Cerebellar nuclear complex (tissue), 1 donor: ENCODE results near the gene TTC31.
"Not testable (repeated sequence)": the region's sequence is repeated elsewhere in the genome, so short reads cannot be mapped to it uniquely, and the experiment has no call there.

Experiments used
- DNase-seq, 2 experiments: peaks; one replicate each; lab custom pipeline; 2025; lab: John Stamatoyannopoulos, UW

The TTC31 gene

DNA sequence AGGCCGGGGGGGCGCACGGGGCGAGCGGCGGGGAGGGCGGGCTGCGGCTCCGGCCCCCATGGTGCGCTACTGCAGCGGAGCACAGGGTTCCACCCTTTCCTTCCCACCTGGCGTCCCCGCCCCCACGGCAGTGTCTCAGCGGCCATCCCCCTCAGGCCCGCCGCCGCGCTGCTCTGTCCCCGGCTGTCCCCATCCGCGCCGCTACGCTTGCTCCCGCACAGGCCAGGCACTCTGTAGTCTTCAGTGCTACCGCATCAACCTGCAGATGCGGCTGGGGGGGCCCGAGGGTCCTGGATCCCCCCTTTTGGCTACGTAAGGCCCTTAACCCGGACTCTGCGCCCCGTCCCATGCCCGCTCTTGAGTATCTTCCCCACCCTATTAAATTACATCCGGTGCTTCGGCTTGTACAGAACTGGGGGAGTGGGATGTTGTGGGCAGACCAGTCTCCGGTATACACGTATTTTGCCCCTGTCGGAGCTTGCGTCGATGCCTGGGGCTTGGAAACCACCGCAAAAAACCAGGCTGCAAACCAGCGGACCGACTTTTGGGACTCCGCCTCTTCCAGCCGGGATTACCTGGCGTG lies 25.2 kb upstream of the TTC31 start:
- DNase-seq, result no peak

DNA sequence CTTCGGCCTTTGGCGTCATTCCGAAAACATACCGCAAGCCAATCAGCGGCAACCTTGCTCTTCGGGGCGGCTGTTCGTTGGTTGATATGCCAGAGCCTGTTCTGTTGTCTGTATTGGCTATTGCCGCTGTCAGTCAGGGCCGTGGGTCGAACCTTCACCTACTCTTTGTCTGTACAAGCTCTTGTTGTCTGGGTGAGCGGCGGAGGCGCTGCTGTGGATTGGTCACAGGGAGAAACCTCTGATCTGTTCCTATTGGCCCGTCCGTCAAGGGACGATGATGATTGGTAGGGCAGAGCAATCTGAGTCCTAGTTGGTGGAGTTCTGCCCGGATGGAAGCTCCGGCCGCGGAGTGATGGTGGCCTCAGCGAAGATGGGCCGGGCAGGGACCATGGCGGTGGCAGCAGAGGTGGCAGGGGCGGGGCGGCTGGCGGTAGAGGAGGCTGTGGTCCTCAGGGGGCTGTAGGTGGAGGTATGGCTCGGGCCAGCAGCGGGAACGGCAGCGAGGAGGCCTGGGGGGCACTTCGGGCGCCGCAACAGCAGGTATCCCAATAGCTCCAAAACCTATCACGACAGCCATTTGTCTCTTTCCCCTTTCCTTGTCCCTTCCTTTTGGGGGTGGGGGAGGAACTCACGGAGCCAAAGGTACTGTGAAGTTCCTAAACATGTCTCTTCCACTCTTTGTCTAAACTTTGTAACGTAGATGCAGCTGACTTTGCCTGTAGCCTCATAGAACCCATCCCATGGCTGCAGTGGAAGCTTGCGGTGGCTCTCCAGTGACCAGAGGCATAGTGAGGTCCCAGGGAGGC lies 24.5 kb upstream of the TTC31 start, which contains the start of gene WBP1:
WBP1 (plus strand) TSS at position 307 of the 806 bp plus-strand sequence; CDS start at position 472, 165 bp downstream.
- peak; percentile 99 for DNase-seq

DNA sequence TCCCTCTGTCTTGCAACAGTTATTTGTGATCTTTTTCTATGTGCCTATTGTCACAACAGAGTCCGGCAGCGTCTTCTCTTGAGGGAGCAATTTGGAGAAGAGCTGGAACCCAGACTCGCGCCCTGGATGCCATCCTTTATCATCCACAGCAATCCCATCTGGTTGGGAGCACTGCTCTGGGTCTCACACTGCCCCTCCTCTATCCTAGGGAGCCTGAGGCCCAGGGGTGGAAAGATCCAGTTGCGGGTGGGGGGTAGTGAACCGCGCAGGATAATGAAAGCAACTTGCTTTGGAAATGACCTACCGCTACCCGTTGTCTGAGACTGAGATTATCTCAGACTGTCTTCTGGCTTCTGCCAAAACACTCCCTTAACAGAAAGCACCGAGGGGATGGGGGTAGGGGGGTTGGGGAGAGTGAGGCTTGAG lies 23.9 kb upstream of the TTC31 start:
- DNase-seq, result no peak

DNA sequence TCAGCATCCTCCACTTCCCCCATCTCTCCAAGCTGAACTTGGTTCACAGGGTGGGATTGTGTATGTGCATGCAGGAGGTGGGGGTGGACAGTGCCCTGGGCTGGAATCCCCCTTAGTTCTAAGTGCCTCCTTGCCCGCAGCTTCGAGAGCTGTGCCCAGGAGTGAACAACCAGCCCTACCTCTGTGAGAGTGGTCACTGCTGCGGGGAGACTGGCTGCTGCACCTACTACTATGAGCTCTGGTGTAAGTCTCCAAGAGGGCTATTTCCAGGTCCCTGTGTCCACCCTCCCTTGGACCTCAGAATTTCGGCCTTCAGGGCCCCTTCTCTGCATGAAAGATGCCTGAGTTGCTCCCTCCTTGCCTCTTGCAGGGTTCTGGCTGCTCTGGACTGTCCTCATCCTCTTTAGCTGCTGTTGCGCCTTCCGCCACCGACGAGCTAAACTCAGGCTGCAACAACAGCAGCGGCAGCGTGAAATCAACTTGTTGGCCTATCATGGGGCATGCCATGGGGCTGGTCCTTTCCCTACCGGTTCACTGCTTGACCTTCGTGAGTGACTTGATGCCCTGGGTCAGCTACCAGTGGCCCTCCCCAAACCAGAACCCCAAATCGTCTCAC lies 23.3 kb upstream of the TTC31 start:
- not testable (repeated sequence) for DNase-seq

DNA sequence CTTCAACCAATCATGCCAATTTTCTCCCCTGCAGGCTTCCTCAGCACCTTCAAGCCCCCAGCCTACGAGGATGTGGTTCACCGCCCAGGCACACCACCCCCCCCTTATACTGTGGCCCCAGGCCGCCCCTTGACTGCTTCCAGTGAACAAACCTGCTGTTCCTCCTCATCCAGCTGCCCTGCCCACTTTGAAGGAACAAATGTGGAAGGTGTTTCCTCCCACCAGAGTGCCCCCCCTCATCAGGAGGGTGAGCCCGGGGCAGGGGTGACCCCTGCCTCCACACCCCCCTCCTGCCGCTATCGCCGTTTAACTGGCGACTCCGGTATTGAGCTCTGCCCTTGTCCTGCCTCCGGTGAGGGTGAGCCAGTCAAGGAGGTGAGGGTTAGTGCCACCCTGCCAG lies 22.7 kb upstream of the TTC31 start:
- not testable (repeated sequence) for DNase-seq

DNA sequence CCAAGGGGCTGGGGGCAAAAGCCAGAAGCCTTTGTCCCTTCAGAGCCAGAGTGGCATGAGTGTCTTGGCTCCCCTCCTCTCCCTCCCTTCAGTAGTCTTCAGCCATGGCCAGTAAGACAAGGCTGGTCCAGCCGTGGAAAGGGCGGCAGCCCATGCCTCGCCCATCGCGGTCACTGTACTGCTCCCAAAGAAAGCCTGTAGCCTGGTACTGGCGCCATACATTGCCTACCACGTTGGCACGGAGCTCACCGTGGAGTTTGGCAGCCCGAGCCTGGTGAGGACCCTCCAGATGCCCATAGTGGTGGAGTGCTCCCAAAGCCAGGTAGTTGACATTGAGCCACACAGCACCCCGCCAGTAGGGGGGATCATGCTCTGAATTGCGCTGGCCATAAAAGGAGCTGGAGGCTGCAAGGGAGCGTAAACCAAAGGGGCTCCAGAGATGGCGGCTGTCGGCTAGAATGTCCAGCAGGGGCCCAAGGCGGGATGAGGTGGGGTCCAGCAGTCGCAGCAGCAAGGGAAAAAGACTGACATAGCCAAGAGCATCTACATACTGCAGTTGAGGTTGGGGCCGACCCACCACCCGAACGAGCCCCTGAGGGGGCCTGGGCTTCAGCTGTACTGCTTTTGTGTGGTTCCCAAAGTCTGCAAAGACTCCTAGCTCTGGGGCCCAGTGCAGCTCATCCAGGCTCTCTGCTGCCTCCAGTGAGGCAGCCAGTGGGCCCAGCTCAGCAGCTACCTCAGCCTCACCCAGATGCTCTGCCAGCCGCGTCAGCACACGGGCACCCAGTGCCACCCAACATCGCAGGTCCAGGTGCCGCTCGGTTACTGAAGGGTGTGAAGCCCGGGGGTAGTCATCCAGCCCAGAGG lies 21.5 kb upstream of the TTC31 start:
- no peak for DNase-seq

DNA sequence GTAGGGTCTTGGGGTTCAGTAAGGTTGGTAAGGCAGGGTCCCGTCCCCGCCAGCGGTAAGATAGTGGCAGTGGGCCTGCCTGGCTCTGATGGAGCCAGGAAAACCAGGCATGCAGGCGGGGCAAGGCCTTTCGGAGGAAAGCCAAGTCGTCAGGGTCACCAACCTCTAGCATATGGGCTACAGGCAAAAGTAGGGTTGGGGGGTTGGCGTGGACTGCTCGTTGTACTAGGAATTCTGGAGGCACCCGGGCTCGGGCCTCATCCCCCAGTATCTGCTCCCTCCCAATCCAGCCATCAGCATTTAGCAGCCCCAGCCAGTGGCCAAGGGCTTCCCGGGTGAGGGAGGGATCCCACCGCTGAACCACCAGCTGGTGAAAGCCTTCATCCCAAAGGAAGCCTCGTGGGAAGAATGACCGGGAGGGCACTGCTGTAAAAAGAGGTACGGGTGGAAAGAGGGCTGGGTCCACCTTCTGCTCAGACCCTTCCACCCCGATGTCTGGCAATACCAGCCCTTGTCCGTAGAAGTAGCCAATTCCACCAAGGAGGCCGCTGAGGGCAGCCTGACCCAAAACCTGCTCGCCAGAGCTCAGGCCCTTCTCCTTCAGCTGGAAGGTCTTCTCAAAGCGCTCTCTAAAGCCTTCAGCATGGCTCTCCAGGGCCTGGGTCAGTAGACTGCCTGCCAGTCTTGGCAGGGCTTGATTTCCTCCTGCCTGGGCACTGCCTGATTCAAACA lies 20.7 kb upstream of the TTC31 start:
- no peak for DNase-seq

DNA sequence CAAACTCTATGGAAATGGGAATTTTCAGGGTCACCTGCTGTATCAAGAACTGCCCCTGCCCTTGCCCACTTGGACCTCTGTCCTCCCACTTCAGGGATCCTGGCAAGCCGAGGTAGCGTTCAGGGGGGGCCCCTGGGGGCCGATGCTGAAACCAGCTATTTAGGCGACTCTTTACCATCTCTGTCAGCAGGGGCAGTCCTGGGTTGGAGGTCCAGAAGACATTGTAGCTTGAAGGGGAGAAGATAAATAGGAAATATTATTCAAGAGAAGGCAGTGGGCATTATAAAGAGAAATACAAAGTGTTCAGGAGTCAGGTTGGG lies 20.1 kb upstream of the TTC31 start:
- DNase-seq, result no peak

DNA sequence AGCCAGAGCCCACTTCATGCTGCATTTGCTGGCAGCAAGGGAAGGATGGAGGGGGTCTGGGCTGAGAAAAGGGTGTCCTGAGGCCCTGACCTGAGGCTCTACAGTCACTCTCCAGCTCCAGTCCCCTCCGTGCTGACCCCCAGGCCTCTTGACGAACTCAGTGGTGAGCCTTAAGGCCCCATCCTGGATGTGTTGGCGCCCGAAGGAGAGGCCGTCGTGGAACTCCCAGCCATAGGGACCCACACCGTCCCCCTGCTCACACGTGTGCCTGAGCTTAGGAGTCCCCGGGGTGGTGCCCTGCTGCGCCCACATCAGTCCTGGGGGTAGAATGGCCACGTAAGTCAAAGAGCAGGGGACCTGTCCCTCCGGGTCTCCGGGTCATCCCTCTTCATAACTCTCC lies 18.5 kb upstream of the TTC31 start:
- DNase-seq, result no peak

DNA sequence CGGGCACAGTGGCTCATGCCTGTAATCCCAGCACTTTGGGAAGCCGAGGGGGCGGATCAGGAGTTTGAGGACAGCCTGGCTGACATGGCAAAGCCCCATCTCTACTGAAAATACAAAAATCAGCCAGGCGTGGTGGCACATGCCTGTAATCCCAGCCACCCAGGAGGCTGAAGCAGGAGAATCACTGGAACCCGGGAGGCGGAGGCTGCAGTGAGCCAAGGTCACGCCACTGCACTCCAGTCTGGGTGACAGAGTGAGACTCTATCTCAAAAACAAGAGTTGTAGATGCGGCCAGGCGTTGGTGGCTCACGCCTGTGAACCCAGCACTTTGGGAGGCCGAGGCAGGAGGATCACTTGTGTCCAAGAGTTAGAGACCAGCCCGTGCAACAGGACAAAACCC lies 12.1 kb upstream of the TTC31 start:
- not testable (repeated sequence) for DNase-seq

DNA sequence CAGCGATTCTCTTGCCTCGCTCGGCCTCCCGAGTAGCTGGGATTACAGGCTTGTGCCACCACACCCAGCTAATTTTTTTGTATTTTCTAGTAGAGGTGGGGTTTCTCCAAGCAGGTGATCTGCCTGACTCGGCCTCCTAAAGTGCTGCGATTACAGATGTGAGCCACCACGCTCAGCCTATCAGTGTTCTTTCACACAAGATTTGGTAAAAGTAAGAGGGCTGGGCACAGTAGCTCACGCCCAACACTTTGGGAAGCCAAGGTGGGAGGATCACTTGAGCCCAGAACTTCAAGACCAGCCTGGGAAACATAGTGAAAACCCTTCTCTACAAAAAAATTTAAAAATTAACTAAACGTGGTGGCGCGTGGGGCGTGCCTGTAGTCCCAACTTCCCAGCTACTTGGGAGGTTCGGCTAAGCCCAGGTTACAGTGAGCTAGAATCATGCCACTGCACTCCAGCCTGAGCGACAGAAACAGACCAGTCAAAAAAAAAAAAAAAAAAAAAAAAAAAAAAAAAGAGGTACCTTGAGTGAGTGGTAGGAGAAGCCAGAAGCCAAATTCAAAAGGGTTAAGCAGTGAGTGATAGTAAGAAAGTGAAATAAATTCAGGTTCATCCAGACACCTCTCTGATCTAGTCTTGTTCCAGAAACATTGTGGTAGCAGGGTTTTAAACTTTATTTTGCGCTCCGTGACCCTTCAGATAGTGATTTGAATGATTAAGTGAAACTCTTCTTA lies 11.4 kb upstream of the TTC31 start:
- no peak for DNase-seq

DNA sequence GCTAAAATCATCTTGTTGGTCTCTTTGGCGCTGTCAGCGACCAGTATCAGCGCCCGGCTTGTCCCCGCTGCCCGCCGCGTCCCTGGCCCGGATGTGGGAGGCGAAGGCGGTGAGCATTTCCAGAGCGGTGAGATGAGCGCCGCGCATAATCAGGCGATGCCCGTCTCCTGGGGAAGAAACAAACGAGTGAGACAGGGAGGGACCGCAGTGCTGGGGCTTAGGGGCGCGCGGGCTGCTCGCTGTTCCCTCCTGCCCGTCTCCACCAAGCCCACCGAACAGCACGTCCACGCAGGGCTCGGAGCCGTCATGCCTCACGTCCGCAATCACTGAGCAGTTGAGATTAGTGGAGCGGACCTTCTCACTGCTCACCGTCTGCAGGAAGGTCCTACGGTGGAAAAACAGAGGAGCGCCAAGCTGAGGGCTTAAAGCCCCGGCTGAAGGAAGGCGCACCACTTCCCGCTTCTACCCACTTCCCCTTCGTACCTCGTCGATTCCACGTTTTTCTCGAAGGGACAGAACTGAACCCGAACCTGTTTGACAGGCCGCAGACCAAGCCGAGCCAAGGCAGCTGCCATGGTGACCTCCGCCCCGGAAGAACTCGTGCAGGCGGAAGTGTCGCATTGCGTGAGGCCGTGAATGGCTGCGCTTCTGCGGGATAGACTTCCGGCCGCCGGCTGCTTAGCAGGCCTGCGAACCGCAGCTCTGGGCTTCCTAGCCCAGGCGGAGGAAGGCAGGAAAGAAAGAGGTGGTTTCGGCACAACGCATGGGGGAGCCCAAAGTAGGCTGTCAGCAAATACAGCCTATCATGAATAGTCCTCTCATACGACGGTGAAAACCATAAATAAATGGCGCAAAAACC lies 10.6 kb upstream of the TTC31 start, which contains the start of gene MRPL53:
MRPL53 (minus strand) TSS at position 595 of the 859 bp plus-strand sequence; CDS start at position 575, 20 bp downstream.
- peak; percentile 6 to 78 for DNase-seq

DNA sequence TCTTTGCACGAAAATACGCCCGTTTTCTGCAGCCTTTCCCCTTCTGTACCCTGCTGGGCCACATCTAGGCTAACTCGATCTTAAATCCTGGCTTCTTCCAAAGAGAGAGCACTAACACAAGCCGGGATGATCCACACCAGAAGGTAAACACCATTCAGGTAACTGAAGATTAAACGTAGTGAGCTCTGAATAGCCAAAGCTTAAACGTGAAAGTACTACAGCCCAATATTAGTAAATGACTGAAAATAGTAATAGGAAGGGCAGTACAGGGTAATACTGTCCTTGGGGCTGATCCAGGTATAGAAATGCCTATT lies 10.0 kb upstream of the TTC31 start:
- no peak for DNase-seq

DNA sequence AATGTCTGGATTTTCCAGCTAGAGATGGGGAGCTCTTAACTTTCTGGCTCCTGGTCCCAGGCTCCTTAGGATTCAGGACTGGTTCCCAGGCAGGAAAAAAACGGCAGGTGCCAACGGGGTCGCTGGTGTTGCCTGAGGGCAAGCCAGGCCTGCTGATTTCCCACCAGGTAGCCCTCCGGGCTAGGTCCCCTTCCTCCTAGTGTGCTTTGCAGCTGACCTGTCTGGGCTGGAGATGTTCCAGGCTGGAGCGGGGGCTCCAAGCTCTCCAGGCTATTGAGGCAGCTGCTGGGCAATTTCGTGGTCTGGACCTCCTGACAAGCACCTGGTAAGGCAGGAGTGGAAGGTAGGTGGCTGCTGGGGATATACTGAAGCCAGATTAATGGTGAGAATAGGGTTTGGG lies 8.4 kb upstream of the TTC31 start:
- DNase-seq, result no peak

DNA sequence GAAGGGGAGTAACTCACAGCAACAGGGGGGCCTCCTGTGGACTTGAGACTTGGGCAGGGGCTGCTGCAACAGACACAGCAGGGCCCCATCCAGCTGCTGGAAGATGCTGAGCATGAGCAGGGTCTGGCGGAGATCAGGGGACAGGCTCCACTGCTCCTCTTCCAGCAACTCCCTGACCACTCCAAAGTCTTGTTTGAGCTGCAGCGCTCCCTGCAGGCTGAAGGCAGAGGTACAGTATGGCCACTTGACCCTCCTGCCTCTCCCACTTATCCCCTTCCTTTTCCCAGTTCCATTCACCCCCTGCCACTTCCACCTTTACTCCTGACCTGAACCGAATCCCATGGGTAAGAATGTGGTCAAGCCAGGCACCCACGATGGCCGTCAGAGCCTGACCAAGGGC lies 8.0 kb upstream of the TTC31 start:
- DNase-seq, result no peak

DNA sequence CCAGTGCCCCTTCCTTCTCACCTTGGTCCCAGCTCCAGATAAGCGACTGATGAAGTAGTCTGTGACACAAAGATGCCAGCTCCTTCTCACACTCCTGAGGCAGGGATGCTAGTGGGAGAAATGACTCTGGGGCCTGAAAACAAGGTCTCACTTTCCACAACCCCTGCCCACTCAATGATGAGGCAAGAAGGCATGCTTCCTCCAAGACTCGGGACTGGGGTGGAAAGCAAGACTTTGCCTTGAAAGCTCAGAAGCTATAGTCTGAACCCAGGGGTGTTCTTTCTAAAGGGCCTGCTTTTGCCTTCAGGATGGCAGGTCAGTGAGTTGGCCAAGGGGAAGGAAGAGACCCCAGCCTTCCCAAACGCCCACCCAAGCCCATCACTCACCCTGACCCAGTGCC lies 1.4 kb upstream of the TTC31 start:
- DNase-seq, result no peak

DNA sequence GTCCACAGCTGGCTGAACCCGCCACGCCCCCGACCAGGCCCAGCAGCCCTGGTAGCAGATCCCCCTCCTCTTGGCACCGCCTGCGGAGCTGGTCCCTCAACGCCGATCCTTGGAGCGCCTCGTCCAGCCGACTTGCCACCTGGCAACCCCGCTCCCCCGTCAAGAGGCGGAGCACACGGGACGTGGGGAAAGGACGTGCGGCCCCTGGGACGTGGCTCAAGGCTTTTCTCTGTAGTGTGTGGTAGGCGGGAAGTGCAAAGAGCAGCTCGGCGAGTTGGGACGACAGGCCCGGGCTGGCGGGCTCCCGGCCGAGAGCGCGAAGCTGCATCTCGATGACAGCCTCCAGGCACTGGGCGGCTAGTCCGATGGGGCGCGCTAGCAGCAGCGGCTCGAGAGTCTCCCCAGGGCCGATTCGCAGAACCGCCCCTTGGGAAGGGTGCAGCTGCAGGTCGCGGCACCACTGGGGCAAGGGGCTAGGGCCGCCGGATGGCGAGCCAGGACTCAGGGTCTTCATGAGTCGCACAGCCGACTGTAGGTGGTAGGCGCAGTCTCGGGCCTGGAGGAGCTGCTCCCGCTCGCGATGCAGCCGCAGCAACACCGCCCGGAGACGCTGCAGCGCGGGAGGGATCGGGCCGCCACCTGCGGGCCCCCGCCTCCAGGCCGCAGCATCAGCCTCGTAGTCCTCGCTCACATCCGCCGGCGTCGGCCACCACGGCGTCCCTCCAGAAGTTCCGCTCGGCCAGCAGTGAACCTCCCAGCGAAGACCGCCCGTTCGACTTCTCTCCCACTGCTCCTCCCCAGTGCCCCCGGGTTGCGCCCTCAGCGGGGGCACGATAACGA lies 700 bp upstream of the TTC31 start:
- DNase-seq, result no peak

DNA sequence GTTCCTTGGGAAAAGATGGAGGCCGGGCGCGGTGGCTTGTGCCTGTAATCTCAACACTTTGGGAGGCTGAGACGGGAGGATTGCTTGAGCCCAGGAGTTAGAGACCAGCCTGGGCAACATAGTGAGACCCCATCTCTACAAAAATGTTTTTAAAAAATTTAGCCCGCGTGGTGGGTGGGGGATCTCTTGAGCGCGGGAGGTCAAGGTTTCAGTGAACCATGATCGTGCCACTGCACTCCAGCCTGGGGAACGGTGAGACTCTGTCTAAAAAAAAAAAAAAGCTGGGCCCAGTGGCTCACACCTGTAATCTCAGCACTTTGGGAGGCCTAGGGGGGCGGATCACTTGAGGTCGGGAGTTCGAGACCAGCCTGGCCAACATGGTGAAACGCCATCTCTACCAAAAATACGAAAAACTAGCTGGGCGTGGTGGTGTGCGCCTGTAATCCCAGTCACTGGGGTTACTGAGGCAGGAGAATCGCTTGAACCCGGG lies 839 bp downstream of the TTC31 start:
- DNase-seq, result not testable (repeated sequence)

DNA sequence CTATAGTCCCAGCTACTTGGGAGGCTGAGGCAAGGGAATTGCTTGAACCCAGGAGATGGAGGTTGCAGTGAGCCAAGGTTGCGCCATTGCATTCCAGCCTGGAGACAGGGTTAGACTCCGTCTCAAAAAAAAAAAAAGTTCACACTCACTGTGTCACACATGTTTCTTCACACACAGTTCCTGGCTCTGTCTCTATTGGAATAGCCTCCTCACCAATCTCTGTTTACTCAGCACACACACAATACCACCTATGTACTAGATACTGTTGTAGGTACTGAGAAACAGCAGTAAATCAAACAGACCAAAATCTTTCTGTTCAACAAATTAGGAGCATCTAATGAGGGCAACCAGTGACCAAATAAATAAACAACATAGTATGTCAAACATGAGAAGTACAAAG lies 3.3 kb downstream of the TTC31 start:
- DNase-seq, result no peak
